ENCODE measurements around the gene CHAT. TPM values are rescaled to one million over a fixed set of nuclear protein-coding genes. Genes with fewer than 3 reads are reported as not detected.

Gene CHAT
- total RNA-seq: not detected in 2 replicates

GRCh38 chr10:49613882-49614241 lies at the start of gene CHAT:
CHAT (plus strand) TSS chr10:49614037; CDS start chr10:49614190, 153 bp downstream.

DNA sequence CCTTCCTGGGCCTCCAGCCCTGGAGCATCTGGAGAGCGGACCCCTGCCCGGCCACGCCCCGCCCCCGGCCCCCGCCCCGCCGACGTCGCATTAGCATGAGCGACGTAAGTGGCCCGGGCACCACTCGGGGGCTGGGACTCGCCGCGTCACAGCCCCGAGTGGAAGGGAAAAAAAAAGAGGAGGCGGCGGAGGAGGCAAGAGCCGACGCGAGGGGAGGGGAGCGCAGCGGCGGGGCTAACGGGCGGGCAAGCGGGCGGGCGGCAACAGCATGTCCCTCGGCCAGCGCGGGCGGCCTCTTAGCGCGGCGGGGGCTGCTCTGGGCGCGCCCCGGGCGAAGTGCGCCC lies 3.8 kb upstream of the CHAT start, which contains the start of gene SLC18A3:
TSS of gene SLC18A3 (plus strand) at position 197 of the 344 bp plus-strand sequence. CDS start 431 bp downstream, outside the sequence.

GRCh38 chr10:49679480-49679893 lies 65.7 kb downstream of the CHAT start, which contains the start of gene C10orf53:
C10orf53 (plus strand) TSS chr10:49679651; CDS start chr10:49679698, 47 bp downstream.

Other genes starting within 250 kb of the CHAT start
- gene DRGX, start 217.9 kb upstream of the CHAT start, total RNA-seq: not detected in 2 replicates
- gene ERCC6, start 74.9 kb upstream of the CHAT start, total RNA-seq: 34.2 and 39.8 TPM in 2 replicates
- not detected in 2 replicates for gene SLC18A3, start 3.7 kb upstream of the CHAT start, total RNA-seq
- not detected in 2 replicates for gene C10orf53, start 65.6 kb downstream of the CHAT start, total RNA-seq
- 0.19 and 0.33 TPM in 2 replicates for gene OGDHL, start 148.3 kb downstream of the CHAT start, total RNA-seq